Vagina (tissue), 2 donors: Measurements from ENCODE around the gene LGALS4. TPM values are rescaled to one million over a fixed set of nuclear protein-coding genes. Genes with fewer than 3 reads are reported as not detected.

ENCODE experiments used
- DNase-seq, 2 donors: peaks; one replicate each; pipeline ENCODE4 v3.0.0-alpha.2; 2017; ENCODE audit errors: extremely low spot score in 2 of 2
- H3K27ac ChIP-seq: fragments of 200-600 bp; sonication (generic); one replicate; pipeline ENCODE4 v1.5.1; 2019
- H3K27me3 ChIP-seq: fragments of 200-600 bp; sonication (generic); one replicate; pipeline ENCODE4 v1.5.1; 2019
- H3K36me3 ChIP-seq, 2 donors: fragments of 200-600 bp; sonication (generic); one replicate each; pipeline ENCODE4 v1.5.1; 2017 to 2019
- H3K4me1 ChIP-seq: fragments of 200-600 bp; sonication (generic); one replicate; pipeline ENCODE4 v1.5.1; 2019
- H3K4me3 ChIP-seq, 2 donors: fragments of 200-600 bp; sonication (generic); 1 replicate in 1 of 2; 2 replicates in 1 of 2; pipeline ENCODE4 v1.5.1; 2016 to 2019
- H3K9me3 ChIP-seq: fragments of 200-600 bp; sonication (generic); one replicate; pipeline ENCODE4 v1.5.1; 2019
- POLR2A ChIP-seq, 2 donors: fragments of 450-650 bp; IDR thresholded peaks; one replicate each; pipeline ENCODE4 v1.6.1; 2017; ENCODE audit warnings: antibody characterized with exemption in 2 of 2, mild to moderate bottlenecking in 2 of 2, moderate library complexity in 2 of 2
- POLR2AphosphoS5 ChIP-seq, 2 donors: sonication (generic); formaldehyde crosslinking; IDR thresholded peaks; one replicate each; pipeline ENCODE4 v1.9.0; 2017; ENCODE audit warnings: antibody characterized with exemption in 2 of 2, mild to moderate bottlenecking in 2 of 2, low read depth in 1 of 2; ENCODE audit not compliant: insufficient read depth in 1 of 2
- intact Hi-C: fragments of 100-400 bp; cut with DNase I; formaldehyde crosslinking; loops from one replicate; pipeline ENCODE4 v1.15.1; 2023
- total RNA-seq: library from RNA; depleted of rRNA; stranded (reverse); fragments of >200 nt; gene quantifications from one replicate; pipeline ENCODE4 v1.2.3, GENCODE V29; 2016
- TF ChIP-seq, protein P1 (sequence below), 3 experiments: fragments of 450-650 bp in 2 of 3; fragments of 200-600 bp in 1 of 3; sonication (generic) in 1 of 3; IDR thresholded peaks; one replicate each; pipeline ENCODE4 v1.5.1; 2017 to 2019; ENCODE audit warnings: antibody characterized with exemption in 3 of 3, mild to moderate bottlenecking in 2 of 3, moderate library complexity in 2 of 3

The LGALS4 gene
- total RNA-seq, 1 donor from 2014 or later: not detected

DNA sequence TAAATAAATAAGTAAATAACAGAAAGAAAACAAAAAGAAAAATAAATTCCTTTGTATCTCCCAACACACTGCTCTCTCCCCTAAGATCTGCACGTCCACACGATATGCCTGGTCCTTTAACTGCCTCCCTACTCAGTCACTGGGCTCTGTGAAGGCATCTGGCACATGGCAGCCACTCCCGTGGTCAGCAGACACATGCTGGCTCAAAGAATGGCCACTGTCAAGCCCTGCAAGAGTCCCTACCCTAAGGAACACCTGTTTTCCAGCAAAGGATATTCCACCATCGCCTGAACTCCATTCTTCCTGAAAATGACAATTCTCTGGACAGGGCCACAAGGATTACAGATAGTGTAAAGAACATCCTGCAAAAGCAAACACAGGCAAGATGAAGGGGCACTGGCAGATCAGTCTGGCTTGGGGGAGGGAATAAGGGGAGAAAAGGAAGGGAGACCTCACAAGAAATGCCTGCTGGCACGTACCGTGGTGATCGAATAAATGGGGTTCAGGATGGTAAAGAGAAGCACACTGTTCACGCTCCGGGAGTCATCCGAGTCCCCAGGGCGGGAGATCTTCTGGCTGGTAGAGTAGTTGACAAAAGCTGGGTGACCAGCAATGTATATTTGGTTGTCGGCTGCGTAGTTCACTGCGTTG lies 32.8 kb upstream of the LGALS4 start:
- Histone ChIP-seq H3K9me3 (no peaks in the 10 kb centered on the region), H3K27me3 (no peaks in the 10 kb centered on the region), H3K4me3 (no peak overlapping the region), H3K27ac (no peak overlapping the region), H3K4me1 (peaks cover 52% of the 10 kb centered on the region), H3K36me3 (peaks cover 20 to 73% of the 10 kb centered on the region in 2 donors)
- no peak for TF ChIP-seq POLR2A (IDR thresholded peaks at IDR 0.05)
- no peak for TF ChIP-seq POLR2AphosphoS5 (IDR thresholded peaks at IDR 0.05; ENCODE audit: insufficient read depth in 1 of 2, low read depth in 1 of 2)
- TF ChIP-seq, protein P1, sequence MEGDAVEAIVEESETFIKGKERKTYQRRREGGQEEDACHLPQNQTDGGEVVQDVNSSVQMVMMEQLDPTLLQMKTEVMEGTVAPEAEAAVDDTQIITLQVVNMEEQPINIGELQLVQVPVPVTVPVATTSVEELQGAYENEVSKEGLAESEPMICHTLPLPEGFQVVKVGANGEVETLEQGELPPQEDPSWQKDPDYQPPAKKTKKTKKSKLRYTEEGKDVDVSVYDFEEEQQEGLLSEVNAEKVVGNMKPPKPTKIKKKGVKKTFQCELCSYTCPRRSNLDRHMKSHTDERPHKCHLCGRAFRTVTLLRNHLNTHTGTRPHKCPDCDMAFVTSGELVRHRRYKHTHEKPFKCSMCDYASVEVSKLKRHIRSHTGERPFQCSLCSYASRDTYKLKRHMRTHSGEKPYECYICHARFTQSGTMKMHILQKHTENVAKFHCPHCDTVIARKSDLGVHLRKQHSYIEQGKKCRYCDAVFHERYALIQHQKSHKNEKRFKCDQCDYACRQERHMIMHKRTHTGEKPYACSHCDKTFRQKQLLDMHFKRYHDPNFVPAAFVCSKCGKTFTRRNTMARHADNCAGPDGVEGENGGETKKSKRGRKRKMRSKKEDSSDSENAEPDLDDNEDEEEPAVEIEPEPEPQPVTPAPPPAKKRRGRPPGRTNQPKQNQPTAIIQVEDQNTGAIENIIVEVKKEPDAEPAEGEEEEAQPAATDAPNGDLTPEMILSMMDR (IDR thresholded peaks at IDR 0.05): no peak
- DNase-seq: no peak
- intact Hi-C loops: no loop called here

DNA sequence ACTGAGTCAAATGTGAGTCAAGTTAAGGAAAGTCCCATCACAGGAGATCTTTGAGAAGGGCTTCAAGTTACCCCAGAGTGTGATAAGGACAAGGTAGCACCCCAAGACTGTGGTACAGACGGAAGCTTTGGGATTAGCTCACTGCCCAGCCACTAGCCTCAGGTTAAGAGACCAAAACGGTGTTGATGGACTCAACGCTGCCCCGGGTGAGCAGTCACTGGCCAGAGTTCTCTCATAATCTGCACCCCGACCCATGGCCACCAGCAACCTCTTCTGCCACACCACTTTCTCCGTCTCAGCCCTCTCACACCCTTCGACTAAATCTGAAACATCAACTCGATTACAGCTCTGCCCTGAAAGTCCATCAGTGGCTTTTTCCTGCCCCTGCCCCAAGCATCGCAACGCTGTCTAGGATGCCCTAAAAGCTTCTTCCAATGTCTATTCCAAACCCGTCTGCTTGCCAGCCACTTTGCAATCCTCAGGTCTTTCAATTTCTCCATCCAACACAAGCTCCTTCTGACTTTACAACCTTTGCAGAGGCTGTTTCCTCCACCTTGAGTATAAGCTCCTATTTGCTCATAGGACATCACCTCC lies 31.4 kb upstream of the LGALS4 start:
- peaks cover 20 to 86% of the 10 kb centered on the region in 2 donors for H3K36me3 ChIP-seq
- DNase-seq: no peak
- H3K27me3 ChIP-seq: no peaks in the 10 kb centered on the region
- H3K4me1 ChIP-seq: peaks cover 65% of the 10 kb centered on the region
- intact Hi-C loops: no loop called here
- no peak for TF ChIP-seq POLR2AphosphoS5 (IDR thresholded peaks at IDR 0.05; ENCODE audit: insufficient read depth in 1 of 2, low read depth in 1 of 2)
- TF ChIP-seq, protein P1 (IDR thresholded peaks at IDR 0.05): no peak
- no peak for TF ChIP-seq POLR2A (IDR thresholded peaks at IDR 0.05)
- H3K4me3 ChIP-seq: no peak overlapping the region
- no peaks in the 10 kb centered on the region for H3K9me3 ChIP-seq
- no peak overlapping the region for H3K27ac ChIP-seq

DNA sequence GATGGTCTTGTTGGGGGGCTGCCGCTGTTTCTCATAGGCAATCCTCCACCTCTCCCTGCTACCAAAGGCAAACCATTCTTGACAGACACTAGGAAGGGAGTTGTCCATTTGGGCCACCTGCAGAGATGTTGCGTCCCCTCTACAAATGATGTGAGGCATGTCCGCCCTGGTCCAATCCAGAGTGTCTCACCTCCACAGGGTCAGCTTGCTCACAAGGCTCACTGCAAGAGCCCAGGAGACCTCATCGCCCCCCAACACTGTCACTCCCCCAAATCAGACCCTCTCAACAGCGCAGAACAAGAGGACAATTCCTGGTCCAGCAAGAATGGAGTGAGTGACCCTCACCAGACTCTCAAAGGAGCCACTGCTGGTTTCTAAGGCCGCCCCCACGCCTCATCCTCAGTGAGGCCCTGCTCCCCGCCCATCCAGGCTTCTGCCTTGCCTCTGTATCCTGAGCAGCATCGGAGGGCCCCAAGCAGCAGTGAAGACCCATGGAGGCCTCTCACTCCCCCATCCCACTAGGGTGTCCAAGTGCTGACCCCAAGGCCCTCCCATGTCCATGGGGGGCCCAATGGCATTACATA lies 30.5 kb upstream of the LGALS4 start:
- DNase-seq: no peak

DNA sequence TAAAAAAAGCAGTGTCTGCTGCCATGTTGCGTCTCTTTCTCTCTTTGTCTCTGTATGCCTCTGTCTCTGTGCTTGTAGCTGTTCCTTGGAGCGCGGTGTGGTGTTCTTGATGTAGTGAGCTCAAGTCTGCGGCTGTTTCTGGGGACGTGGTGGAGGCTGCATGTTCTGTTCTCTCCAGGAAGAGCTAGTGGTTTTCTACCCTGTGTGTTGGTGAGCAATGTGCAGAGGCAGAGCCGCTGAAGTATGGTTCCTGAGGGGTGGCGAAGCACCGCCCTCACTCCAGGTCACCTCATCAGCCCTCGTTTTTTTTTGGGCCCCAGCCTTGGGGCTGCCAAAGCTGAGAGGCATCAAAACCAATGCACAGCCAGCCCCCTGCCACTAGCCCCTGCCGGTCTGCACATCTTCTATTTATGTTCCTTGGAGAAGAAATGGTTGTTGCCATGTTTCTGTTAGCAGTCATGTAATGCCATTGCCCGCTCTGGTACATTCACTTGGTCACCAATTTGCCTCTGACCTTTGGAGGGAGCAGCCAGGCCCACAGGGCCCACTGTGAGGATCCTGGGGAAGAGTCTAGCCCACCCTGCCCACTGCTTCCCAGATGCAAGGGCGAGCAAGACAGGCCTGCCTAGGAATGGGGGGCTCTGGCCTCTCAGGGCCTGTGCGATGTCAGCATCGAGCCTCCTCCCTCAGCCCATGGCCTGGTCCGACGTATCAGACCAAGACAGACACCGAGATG lies 29.9 kb upstream of the LGALS4 start:
- intact Hi-C loops: no loop called here
- Histone ChIP-seq H3K27ac (no peak overlapping the region), H3K27me3 (no peaks in the 10 kb centered on the region), H3K4me3 (no peak overlapping the region), H3K4me1 (peaks cover 67% of the 10 kb centered on the region), H3K9me3 (no peaks in the 10 kb centered on the region), H3K36me3 (peaks cover 27 to 100% of the 10 kb centered on the region in 2 donors)
- TF ChIP-seq, protein P1 (IDR thresholded peaks at IDR 0.05): no peak
- TF ChIP-seq POLR2A (IDR thresholded peaks at IDR 0.05) (no peak), POLR2AphosphoS5 (IDR thresholded peaks at IDR 0.05; ENCODE audit: insufficient read depth in 1 of 2, low read depth in 1 of 2) (no peak)
- DNase-seq: no peak

More for the DNA sequence above, 30.5 kb upstream of the LGALS4 start:
- TF ChIP-seq POLR2AphosphoS5 (IDR thresholded peaks at IDR 0.05; ENCODE audit: insufficient read depth in 1 of 2, low read depth in 1 of 2) (no peak), POLR2A (IDR thresholded peaks at IDR 0.05) (no peak)
- TF ChIP-seq, protein P1 (IDR thresholded peaks at IDR 0.05): no peak
- H3K9me3 ChIP-seq: no peaks in the 10 kb centered on the region
- H3K36me3 ChIP-seq: peaks cover 21 to 95% of the 10 kb centered on the region in 2 donors
- peaks cover 67% of the 10 kb centered on the region for H3K4me1 ChIP-seq
- H3K4me3 ChIP-seq: no peak overlapping the region
- H3K27ac ChIP-seq: no peak overlapping the region
- intact Hi-C loops: no loop called here
- H3K27me3 ChIP-seq: no peaks in the 10 kb centered on the region
